Esophagus squamous epithelium (tissue), 5 donors: ENCODE data around the gene ORC4. TPM values are rescaled to one million over a fixed set of nuclear protein-coding genes. Genes with fewer than 3 reads are reported as not detected.

Source experiments
- DNase-seq: peaks from one replicate; lab custom pipeline; 2025; lab: John Stamatoyannopoulos, UW
- H3K27ac ChIP-seq, 4 donors: fragments of 200-600 bp; sonication (generic); one replicate each; pipeline ENCODE4 v1.5.1; 2016 to 2019; ENCODE audit warnings: mild to moderate bottlenecking in 1 of 4
- H3K27me3 ChIP-seq, 4 donors: fragments of 200-600 bp; sonication (generic); 1 replicate in 3 of 4; 2 replicates in 1 of 4; pipeline versions ENCODE4 v1.5.1 to v1.6.0; 2017 to 2021; ENCODE audit warnings: antibody characterized with exemption in 1 of 4
- H3K36me3 ChIP-seq, 3 donors: fragments of 200-600 bp; sonication (generic); one replicate each; pipeline ENCODE4 v1.5.1; 2016 to 2019
- H3K4me1 ChIP-seq, 3 donors: fragments of 200-600 bp; sonication (generic); one replicate each; pipeline ENCODE4 v1.5.1; 2017 to 2019
- H3K4me3 ChIP-seq, 4 donors: fragments of 200-600 bp; sonication (generic); 1 replicate in 3 of 4; 2 replicates in 1 of 4; pipeline ENCODE4 v1.5.1; 2016 to 2019; ENCODE audit warnings: mild to moderate bottlenecking in 2 of 4, moderate library complexity in 1 of 4
- H3K9me3 ChIP-seq, 3 donors: fragments of 200-600 bp; sonication (generic); one replicate each; pipeline ENCODE4 v1.5.1; 2016 to 2019
- CTCF ChIP-seq, 6 experiments: fragments of 450-650 bp in 4 of 6; fragments of 200-600 bp in 2 of 6; sonication (generic) in 2 of 6; IDR thresholded peaks; one replicate each; pipeline ENCODE4 v1.5.1; 2016 to 2019; ENCODE audit warnings: antibody characterized with exemption in 6 of 6, mild to moderate bottlenecking in 4 of 6, moderate library complexity in 4 of 6
- POLR2A ChIP-seq, 4 donors: fragments of 450-650 bp; IDR thresholded peaks; one replicate each; pipeline ENCODE4 v1.6.1; 2017; ENCODE audit warnings: antibody characterized with exemption in 4 of 4, mild to moderate bottlenecking in 4 of 4, moderate library complexity in 3 of 4
- WGBS, 2 donors: methylation state at CpG; one replicate each; pipeline ENCODE4 v1.1.5; 2018; 5-methylcytosine and 5-hydroxymethylcytosine counted together
- intact Hi-C: fragments of 100-400 bp; cut with DNase I; formaldehyde crosslinking; loops from one replicate; pipeline ENCODE4 v1.15.0; 2022
- total RNA-seq, 4 donors: library from RNA; depleted of rRNA; stranded (reverse); fragments of >200 nt; gene quantifications; one replicate each; pipeline ENCODE4 v1.1.0, GENCODE V29; 2016
- donor health status: DM: yes; HTN: yes; CAD: no.

Gene ORC4
- total RNA-seq, 4 donors from 2014 or later: 33.1 to 52.0 (median 40.0) TPM

- Histone ChIP-seq H3K27me3 (no peaks in the 10 kb centered on the region), H3K9me3 (peaks cover 0 to 3% (median 0%) of the 10 kb centered on the region in 3 donors), H3K4me1 (peaks cover 0 to 6% (median 0%) of the 10 kb centered on the region in 3 donors), H3K36me3 (peaks cover 0 to 24% (median 0%) of the 10 kb centered on the region in 3 donors), H3K27ac (no peak overlapping the region), H3K4me3 (no peak overlapping the region)
- 94% methylated on average over 2 of the region's 3 CpGs; no CpG with 5 or more reads in 1 of the 2 donors for WGBS, 2 donors
- no peak for DNase-seq
- TF ChIP-seq CTCF (IDR thresholded peaks at IDR 0.05) (no peak), POLR2A (IDR thresholded peaks at IDR 0.05) (no peak)
- intact Hi-C loops: no loop called here
Measured at GRCh38 chr2:147977679-147978078, 42.9 kb downstream of the ORC4 start.

GRCh38 chr2:147976102-147976501, 44.4 kb downstream of the ORC4 start:
- peaks cover 0 to 6% (median 0%) of the 10 kb centered on the region in 3 donors for H3K4me1 ChIP-seq
- no peak for DNase-seq
- no peak overlapping the region for H3K27ac ChIP-seq

GRCh38 chr2:147968571-147968970, 52.0 kb downstream of the ORC4 start:
- TF ChIP-seq CTCF (IDR thresholded peaks at IDR 0.05): no peak
- no peak for TF ChIP-seq POLR2A (IDR thresholded peaks at IDR 0.05)
- no peak overlapping the region for H3K4me3 ChIP-seq
- peaks cover 0 to 5% (median 5%) of the 10 kb centered on the region in 3 donors for H3K9me3 ChIP-seq
- no peak overlapping the region for H3K27ac ChIP-seq
- DNase-seq: no peak
- no peaks in the 10 kb centered on the region for H3K27me3 ChIP-seq
- peaks cover 0 to 68% (median 0%) of the 10 kb centered on the region in 3 donors for H3K36me3 ChIP-seq
- intact Hi-C loops: no loop called here
- 92 to 100% methylated on average over 2 of the region's 2 CpGs for WGBS, 2 donors
- H3K4me1 ChIP-seq: no peaks in the 10 kb centered on the region

More at GRCh38 chr2:147976102-147976501, 44.4 kb downstream of the ORC4 start:
- H3K36me3 ChIP-seq: peaks cover 0 to 32% (median 0%) of the 10 kb centered on the region in 3 donors
- H3K4me3 ChIP-seq: no peak overlapping the region
- TF ChIP-seq CTCF (IDR thresholded peaks at IDR 0.05) (no peak), POLR2A (IDR thresholded peaks at IDR 0.05) (no peak)
- 56 to 57% methylated on average over 2 of the region's 2 CpGs for WGBS, 2 donors
- intact Hi-C loops: no loop called here
- H3K27me3 ChIP-seq: no peaks in the 10 kb centered on the region
- H3K9me3 ChIP-seq: peaks cover 0 to 3% (median 0%) of the 10 kb centered on the region in 3 donors

GRCh38 chr2:147952118-147952517, 68.4 kb downstream of the ORC4 start:
- H3K9me3 ChIP-seq: no peaks in the 10 kb centered on the region
- intact Hi-C loops: no loop called here
- no peak for DNase-seq
- no peak overlapping the region for H3K27ac ChIP-seq
- no peak overlapping the region for H3K4me3 ChIP-seq
- peaks cover 0 to 59% (median 0%) of the 10 kb centered on the region in 3 donors for H3K36me3 ChIP-seq
- H3K4me1 ChIP-seq: no peaks in the 10 kb centered on the region
- H3K27me3 ChIP-seq: no peaks in the 10 kb centered on the region
- no peak for TF ChIP-seq POLR2A (IDR thresholded peaks at IDR 0.05)
- no peak for TF ChIP-seq CTCF (IDR thresholded peaks at IDR 0.05)

- 25 to 42% methylated on average over 1 of the region's 1 CpG for WGBS, 2 donors
- TF ChIP-seq POLR2A (IDR thresholded peaks at IDR 0.05) (no peak), CTCF (IDR thresholded peaks at IDR 0.05) (no peak)
- no peaks in the 10 kb centered on the region for H3K9me3 ChIP-seq
- no peaks in the 10 kb centered on the region for H3K27me3 ChIP-seq
- H3K4me3 ChIP-seq: no peak overlapping the region
- intact Hi-C loops: no loop called here
- peaks cover 0 to 44% (median 0%) of the 10 kb centered on the region in 3 donors for H3K36me3 ChIP-seq
- H3K27ac ChIP-seq: no peak overlapping the region
- no peak for DNase-seq
- H3K4me1 ChIP-seq: no peaks in the 10 kb centered on the region
Measured at GRCh38 chr2:147945660-147946059, 74.9 kb downstream of the ORC4 start.
